Ovary (tissue), 9 donors: ENCODE data around the gene TBL1X. TPM values are rescaled to one million over a fixed set of nuclear protein-coding genes. Genes with fewer than 3 reads are reported as not detected.

Experiments used
- DNase-seq, 5 donors: peaks; one replicate each; pipeline ENCODE4 v3.0.0-alpha.2; 2019 to 2020
- H3K27ac ChIP-seq, 2 donors: fragments of 200-600 bp; one replicate each; pipeline versions ENCODE4 v1.5.1 to v1.8.0; 2019 to 2022
- H3K27me3 ChIP-seq: fragments of 200-600 bp; one replicate; pipeline ENCODE4 v1.8.0; 2022
- H3K36me3 ChIP-seq: fragments of 200-600 bp; sonication (generic); one replicate; pipeline ENCODE4 v1.5.1; 2019
- H3K4me1 ChIP-seq: one replicate; pipeline ENCODE4 v1.8.1; 2013; ENCODE audit warnings: mild to moderate bottlenecking, moderate library complexity; ENCODE audit not compliant: insufficient read depth
- H3K4me3 ChIP-seq: fragments of 200-600 bp; sonication (generic); one replicate; pipeline ENCODE4 v1.5.1; 2017
- H3K9me3 ChIP-seq, 2 donors: fragments of 200-600 bp in 1 of 2; sonication (generic) in 1 of 2; one replicate each; pipeline versions ENCODE4 v1.5.1 to v1.8.1; 2013 to 2019; ENCODE audit warnings: mild to moderate bottlenecking in 1 of 2, moderate library complexity in 1 of 2
- EP300 ChIP-seq: sonication (generic); formaldehyde crosslinking; IDR thresholded peaks from one replicate; pipeline ENCODE4 v1.6.1; 2017; ENCODE audit warnings: antibody characterized with exemption
- POLR2A ChIP-seq: fragments of 450-650 bp; IDR thresholded peaks from one replicate; pipeline ENCODE4 v1.6.1; 2017; ENCODE audit warnings: antibody characterized with exemption, mild to moderate bottlenecking, moderate library complexity
- WGBS, 3 donors: extraction: QIAGEN DNeasy Blood & Tissue Kit in 1 of 3; methylation state at CpG; one replicate each; pipeline versions ENCODE4 v1.1.5 to v1.1.7; 2013 to 2017; 5-methylcytosine and 5-hydroxymethylcytosine counted together
- intact Hi-C, 4 donors: fragments of 100-400 bp; cut with DNase I; formaldehyde crosslinking; loops; one replicate each; pipeline versions ENCODE4 v1.11.0 to v1.15.1; 2022 to 2023
- polyA plus RNA-seq, 2 donors: library from polyadenylated mRNA; stranded (reverse); fragments of 200-250 nt in 1 of 2; fragments of 350-450 nt in 1 of 2; fragmentation: Illumina TruSeq in 1 of 2; extraction: RNeasy Lipid Tissue Mini Kit (QIAGEN cat#74804) in 1 of 2; gene quantifications; one replicate each; pipeline ENCODE4 v1.2.3, GENCODE V29; 2013 to 2014
- total RNA-seq, 7 donors: library from RNA; depleted of rRNA in 2 of 7; stranded (reverse); fragments of >200 nt in 2 of 7; fragmentation: NEBNext Ultra II Directional in 3 of 7; extraction: Animal tissue kit (Norgen Biotek cat#: 25700) in 3 of 7; gene quantifications; one replicate each; pipeline versions ENCODE4 v1.1.0 to v1.2.4, GENCODE V29; 2016 to 2023
- TF ChIP-seq, protein P1 (sequence below), 3 donors: fragments of 450-650 bp in 2 of 3; fragments of 200-600 bp in 1 of 3; IDR thresholded peaks; one replicate each; pipeline versions ENCODE4 v1.5.1 to v1.8.0; 2016 to 2022; ENCODE audit warnings: antibody characterized with exemption in 3 of 3, mild to moderate bottlenecking in 1 of 3
- donor health status: DM: no; HTN: no; CAD: no; lungs with moderate emphysema.
- donor health status: DM: no; HTN: no; CAD: no.
- donor health status: Bipolar disorder and iron deficiency.
- donor health status: DM: yes; HTN: yes; CAD: no.
- donor health status: DM: no; HTN: no; CAD: no.
- donor health status: DM: yes; HTN: yes; CAD: no.

TBL1X gene
- total and polyA plus RNA-seq, 9 donors, result 11.3 to 50.5 (median 32.0) TPM

- H3K4me1 ChIP-seq, result no peaks in the 10 kb centered on the region
- DNase-seq, result no peak
- TF ChIP-seq POLR2A (no peak), EP300 (no peak)
- TF ChIP-seq, protein P1, sequence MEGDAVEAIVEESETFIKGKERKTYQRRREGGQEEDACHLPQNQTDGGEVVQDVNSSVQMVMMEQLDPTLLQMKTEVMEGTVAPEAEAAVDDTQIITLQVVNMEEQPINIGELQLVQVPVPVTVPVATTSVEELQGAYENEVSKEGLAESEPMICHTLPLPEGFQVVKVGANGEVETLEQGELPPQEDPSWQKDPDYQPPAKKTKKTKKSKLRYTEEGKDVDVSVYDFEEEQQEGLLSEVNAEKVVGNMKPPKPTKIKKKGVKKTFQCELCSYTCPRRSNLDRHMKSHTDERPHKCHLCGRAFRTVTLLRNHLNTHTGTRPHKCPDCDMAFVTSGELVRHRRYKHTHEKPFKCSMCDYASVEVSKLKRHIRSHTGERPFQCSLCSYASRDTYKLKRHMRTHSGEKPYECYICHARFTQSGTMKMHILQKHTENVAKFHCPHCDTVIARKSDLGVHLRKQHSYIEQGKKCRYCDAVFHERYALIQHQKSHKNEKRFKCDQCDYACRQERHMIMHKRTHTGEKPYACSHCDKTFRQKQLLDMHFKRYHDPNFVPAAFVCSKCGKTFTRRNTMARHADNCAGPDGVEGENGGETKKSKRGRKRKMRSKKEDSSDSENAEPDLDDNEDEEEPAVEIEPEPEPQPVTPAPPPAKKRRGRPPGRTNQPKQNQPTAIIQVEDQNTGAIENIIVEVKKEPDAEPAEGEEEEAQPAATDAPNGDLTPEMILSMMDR (IDR thresholded peaks at IDR 0.05), result no peak
- no peaks in the 10 kb centered on the region for H3K27me3 ChIP-seq
- WGBS, 3 donors, result 65 to 70% (median 69%) methylated on average over 3 of the region's 3 CpGs
- no peak overlapping the region for H3K4me3 ChIP-seq
- no peaks in the 10 kb centered on the region for H3K9me3 ChIP-seq
- intact Hi-C loops, result no loop called here
- H3K36me3 ChIP-seq, result no peaks in the 10 kb centered on the region
- no peak overlapping the region for H3K27ac ChIP-seq
Measured at GRCh38 chrX:9440116-9440844, 24.6 kb upstream of the TBL1X start.

- Histone ChIP-seq H3K27ac (no peak overlapping the region), H3K4me3 (no peak overlapping the region), H3K36me3 (no peaks in the 10 kb centered on the region), H3K27me3 (no peaks in the 10 kb centered on the region), H3K9me3 (no peaks in the 10 kb centered on the region), H3K4me1 (no peaks in the 10 kb centered on the region)
- no peak for DNase-seq
- 59 to 80% (median 64%) methylated on average over 4 of the region's 4 CpGs for WGBS, 3 donors
- intact Hi-C loops, result no loop called here
- TF ChIP-seq POLR2A (no peak), EP300 (no peak)
- TF ChIP-seq, protein P1 (IDR thresholded peaks at IDR 0.05), result no peak
Measured at GRCh38 chrX:9442056-9442455, 22.8 kb upstream of the TBL1X start.

DNA sequence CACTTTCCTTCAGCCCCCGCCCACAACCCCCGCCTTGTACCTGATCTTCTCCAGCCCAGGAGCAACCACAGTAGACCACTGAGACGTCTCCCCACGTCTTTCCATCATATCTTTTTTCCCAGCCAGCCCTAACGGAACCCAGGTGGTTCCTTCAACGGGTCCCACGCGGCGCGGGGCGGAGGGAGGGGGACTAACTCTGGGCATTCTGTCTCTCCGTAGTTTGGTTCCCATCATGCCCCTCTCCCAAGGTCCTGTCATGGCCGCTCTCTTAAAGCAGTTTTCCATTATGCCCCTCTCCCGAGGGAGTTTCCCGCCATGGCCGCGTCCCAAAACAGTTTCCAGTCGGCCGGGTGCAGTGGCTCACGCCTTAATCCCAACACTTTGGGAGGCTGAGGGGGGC, 21.5 kb upstream of the TBL1X start:
- WGBS, 3 donors, result 86 to 90% (median 89%) methylated on average over 20 of the region's 20 CpGs
- TF ChIP-seq EP300 (no peak), POLR2A (no peak)
- TF ChIP-seq, protein P1 (IDR thresholded peaks at IDR 0.05), result no peak

DNA sequence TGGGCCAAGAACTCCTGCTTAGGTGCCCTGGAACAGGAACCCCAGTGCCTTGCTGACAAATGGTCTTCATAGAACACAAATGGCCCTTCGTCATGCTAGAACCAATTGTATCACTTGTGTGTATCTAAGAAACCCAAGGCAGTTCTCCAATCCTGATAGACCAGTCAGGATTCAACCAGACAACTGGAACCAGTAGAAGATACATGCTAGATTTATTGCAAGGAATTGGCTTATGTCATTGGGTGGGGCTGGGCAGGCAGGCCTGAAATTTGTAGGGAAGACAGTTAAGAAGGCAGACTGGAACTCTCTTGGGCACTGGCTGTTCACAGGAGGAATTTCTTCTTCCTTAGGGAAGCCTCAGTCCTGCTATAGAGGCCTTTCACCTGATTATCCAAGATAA, 17.0 kb upstream of the TBL1X start:
- intact Hi-C loops, result no loop called here
- H3K4me3 ChIP-seq, result no peak overlapping the region
- no peaks in the 10 kb centered on the region for H3K27me3 ChIP-seq
- no peaks in the 10 kb centered on the region for H3K36me3 ChIP-seq
- no peak for DNase-seq
- no peaks in the 10 kb centered on the region for H3K9me3 ChIP-seq
- WGBS, 3 donors, result 69 to 100% (median 80%) methylated on average over 1 of the region's 1 CpG
- TF ChIP-seq, protein P1 (IDR thresholded peaks at IDR 0.05), result no peak
- no peak for TF ChIP-seq EP300
- no peak for TF ChIP-seq POLR2A
- no peaks in the 10 kb centered on the region for H3K4me1 ChIP-seq
- no peak overlapping the region for H3K27ac ChIP-seq

More for the DNA sequence above, 21.5 kb upstream of the TBL1X start:
- intact Hi-C loops, result no loop called here
- no peak overlapping the region for H3K27ac ChIP-seq
- H3K27me3 ChIP-seq, result no peaks in the 10 kb centered on the region
- H3K9me3 ChIP-seq, result no peaks in the 10 kb centered on the region
- H3K4me1 ChIP-seq, result no peaks in the 10 kb centered on the region
- H3K4me3 ChIP-seq, result no peak overlapping the region
- no peaks in the 10 kb centered on the region for H3K36me3 ChIP-seq
- DNase-seq, result no peak
